Stimulated activated CD8-positive, alpha-beta memory T cell treated with anti-CD3 and anti-CD28 coated beads, Interleukin-2, amount 100 ng/mL, for 48 hours (primary cell): ENCODE measurements around the gene MAST4.

Source experiments
- DNase-seq, 2 donors: peaks; one replicate each; pipeline ENCODE4 v3.0.0-alpha.2; 2020; ENCODE audit warnings: low read depth in 2 of 2

Gene MAST4

DNA sequence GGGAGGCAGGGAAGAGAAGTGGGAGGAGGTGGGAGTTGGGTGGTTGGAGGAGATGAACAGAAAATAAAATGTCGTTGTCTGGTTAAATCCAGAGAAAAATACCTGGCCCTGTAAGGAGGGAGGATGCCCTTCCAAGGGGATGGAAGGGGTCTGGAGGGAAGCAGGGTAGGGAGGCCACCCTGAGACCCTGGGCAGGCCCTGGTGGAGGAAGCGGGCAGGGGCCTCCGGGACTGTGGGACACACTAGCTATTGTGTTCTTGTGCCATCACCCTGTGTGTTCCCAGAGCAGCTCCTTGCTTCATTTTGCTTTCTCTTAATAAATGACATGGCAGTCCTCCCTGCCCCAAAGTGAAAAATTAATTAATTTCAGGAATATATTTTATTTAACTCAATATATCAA, 612.2 kb downstream of the MAST4 start:
- no peak for DNase-seq

DNA sequence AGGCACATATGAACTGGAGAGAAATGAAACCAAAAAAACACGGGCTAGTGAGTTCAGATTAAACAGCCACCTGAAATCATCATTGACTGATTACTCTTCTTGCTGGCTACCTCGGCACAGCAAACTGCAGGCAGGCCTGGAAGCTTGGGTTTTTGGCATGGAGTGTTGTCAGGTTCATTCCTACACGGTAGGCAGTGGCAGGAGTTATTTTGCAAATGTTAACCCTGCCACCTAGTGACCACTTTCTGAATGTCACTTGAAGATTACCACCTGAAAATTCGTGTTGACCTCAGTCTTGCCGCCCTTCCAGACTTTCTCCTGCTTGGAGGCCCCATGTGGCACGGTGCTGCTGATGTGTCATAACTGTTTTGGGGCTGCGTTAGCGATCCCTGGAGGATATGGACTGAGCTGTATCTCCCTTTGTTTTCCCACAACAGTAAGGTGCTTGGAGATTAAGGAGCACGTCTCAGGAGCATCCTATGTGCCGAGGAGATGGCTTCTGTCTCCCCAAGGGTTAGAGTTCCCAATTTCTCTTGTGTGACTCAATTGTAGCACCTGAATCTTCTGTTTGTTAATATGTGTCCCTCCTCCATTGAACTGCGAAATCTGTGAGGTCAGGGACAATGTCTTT, 613.1 kb downstream of the MAST4 start:
- peak in 1 of 2 donors; percentile 26 for DNase-seq

DNA sequence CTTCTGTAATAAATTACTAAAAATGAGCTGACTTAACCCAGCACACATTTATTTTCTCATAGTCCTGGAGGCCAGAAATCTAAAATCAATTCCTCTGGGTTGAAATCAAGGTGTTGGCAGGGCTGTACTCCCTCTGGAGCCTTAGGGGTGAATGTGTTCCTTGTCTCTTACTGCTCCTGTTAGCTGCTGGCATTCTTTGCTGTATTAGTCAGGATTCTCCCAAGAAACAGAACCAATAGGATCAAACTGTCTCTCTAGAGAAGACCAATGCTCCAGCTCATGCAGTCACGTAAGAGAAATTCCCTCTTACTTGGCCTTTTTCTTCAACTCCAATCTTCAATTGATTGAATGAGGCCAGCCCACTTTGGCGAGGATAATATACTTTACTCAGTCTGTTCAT, 615.7 kb downstream of the MAST4 start:
- no peak for DNase-seq

DNA sequence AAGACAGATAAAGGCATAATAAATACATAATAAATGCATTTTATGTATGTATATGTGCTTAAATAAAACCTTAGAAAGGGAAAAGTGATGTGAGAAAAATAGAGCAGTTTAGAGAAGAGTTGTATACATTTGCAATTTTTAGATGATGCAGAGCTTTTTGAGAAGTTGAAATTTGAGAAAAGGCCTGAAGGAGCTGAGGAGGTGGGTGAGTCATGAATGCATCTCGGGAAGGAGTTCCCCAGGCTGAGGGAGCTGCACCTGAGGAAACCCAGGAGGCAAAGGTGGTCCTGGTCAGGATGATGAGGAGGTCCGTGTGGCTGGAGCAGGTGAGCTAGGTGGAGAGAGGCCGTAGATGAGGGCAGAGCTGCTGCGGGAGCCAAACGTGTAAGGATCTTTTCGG, 617.8 kb downstream of the MAST4 start:
- no peak for DNase-seq

DNA sequence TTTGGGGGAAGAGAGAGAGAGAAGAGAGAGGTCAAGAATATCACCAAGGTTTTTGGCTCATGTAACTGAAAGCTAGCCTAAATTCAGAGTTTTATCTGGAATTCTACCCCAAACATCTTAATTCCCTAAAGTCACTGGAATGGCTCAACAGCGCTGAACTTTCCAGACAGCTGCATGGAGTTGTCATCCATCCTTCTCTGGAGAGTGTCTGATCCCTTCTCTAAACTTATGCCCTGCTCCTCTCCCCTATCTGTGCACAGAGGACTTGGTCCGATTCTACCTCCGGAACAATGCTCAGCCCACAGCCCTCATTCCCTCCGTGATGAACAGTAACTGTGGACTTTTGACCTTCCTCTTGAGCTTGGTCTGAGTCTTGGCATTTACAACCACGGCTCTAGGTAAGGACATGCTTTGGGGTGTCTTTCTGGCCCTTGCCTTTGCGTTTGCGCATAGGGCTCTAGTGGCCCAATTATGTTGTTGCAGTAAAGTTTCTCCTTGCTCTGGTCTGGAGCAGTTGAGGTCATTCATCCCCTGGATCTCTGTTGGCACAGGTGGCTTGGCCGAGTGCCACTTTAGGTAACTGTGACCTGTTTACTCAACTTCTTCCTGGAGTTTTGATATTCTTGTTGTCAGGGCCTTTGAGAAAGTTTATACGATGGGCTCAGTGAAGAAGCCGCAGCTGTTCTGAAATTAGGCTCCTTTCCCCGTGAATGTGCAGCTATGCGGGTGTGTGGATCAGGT, 618.7 kb downstream of the MAST4 start:
- no peak for DNase-seq

DNA sequence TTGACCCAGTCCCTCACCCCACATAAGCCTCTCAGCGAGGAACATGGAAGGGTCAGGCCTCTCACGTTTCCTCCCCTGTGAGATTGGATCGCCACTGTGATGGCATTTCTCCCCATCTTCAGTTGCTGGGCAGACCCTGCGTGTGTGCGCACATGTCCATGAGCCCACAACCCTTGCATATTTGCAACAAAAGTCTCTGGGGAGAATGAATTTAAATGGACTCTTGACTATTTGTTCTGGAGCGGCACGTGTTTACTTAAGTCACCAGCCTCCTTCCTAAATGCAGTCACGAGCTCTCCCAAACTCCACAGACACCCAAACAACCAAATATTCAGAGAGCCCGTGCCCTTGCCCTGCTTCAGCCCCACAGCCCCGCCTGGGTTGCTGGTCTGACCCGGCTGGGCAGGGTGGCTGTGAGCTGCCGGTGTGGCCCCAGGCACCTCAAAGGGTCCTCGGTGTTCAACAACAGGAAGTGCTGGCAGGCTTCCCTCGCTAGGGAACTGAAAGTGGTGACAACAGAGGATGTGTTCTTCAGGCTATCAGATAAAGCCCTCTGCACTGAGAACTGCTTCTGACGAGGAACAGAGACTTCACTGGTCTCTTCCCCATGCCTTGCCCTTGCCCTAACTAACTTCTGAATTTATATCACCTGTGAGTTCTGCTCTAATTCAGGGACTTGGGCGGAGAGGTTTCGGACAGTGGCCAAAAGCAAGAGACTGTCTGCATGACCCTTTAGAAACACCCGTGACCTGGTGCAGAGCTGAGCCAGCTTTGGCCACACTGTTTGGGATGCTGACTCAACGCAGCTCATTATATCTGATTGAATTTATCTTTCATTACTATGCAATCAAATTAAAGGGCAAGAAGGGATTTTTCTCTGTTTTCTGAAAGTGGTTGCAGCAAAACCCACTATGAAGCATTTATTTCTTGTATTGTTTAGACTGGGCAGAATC, 619.6 kb downstream of the MAST4 start:
- DNase-seq = peak; percentile 36 to 52

DNA sequence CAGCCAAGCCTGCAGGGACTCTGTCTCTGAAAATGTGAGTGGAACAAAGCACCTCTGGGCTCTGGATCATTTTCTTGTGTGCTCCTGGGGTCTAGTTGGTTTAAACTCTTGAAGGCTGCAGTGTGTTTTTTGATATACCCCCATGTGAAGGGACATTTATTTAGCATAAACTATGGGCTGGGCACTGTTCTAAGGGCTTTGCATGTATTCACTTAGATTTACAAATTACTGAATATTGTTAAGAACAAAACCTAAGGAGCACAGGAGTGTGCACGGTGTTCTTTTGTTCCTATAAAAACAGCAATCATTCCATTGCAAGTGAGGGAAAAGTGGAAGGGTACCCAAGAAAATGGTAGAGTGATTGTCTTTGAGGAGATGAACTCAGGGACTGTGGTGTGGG, 620.4 kb downstream of the MAST4 start:
- DNase-seq = no peak
